ENCODE data around the gene ATP8B1.

The ATP8B1 gene

GRCh38 chr18:57754577-57755338 lies 48.4 kb downstream of the ATP8B1 start:
- H3K27me3 ChIP-seq (ENCODE audit: control insufficient read depth in 2 of 2, insufficient read depth in 2 of 2, low read length in 2 of 2) = no peaks in the 10 kb centered on the region
- H3K4me1 ChIP-seq (ENCODE audit: control insufficient read depth in 2 of 2, insufficient read depth in 2 of 2, low read length in 2 of 2) = peaks cover 7 to 24% of the 10 kb centered on the region in 2 donors
- peaks cover 10% of the 10 kb centered on the region in 2 donors for H3K36me3 ChIP-seq (ENCODE audit: control insufficient read depth in 2 of 2, insufficient read depth in 2 of 2, low read length in 2 of 2)
- H3K9me3 ChIP-seq (ENCODE audit: control insufficient read depth in 2 of 2, low read length in 2 of 2) = no peaks in the 10 kb centered on the region
- no peak overlapping the region for H3K27ac ChIP-seq (ENCODE audit: low read depth in 2 of 2, low read length in 2 of 2)
- H3K9ac ChIP-seq (ENCODE audit: low read depth in 1 of 2, low read length in 2 of 2) = no peak overlapping the region
- no peak overlapping the region for H3K4me3 ChIP-seq (ENCODE audit: low read length in 2 of 2)

GRCh38 chr18:57753063-57753462 lies 50.1 kb downstream of the ATP8B1 start:
- Histone ChIP-seq H3K9me3 (ENCODE audit: control insufficient read depth in 2 of 2, low read length in 2 of 2) (no peaks in the 10 kb centered on the region), H3K27ac (ENCODE audit: low read depth in 2 of 2, low read length in 2 of 2) (peak overlapping the region; percentile 39 to 64), H3K9ac (ENCODE audit: low read depth in 1 of 2, low read length in 2 of 2) (no peak overlapping the region), H3K36me3 (ENCODE audit: control insufficient read depth in 2 of 2, insufficient read depth in 2 of 2, low read length in 2 of 2) (peaks cover 9 to 10% of the 10 kb centered on the region in 2 donors), H3K4me3 (ENCODE audit: low read length in 2 of 2) (no peak overlapping the region), H3K4me1 (ENCODE audit: control insufficient read depth in 2 of 2, insufficient read depth in 2 of 2, low read length in 2 of 2) (peaks cover 15 to 39% of the 10 kb centered on the region in 2 donors), H3K27me3 (ENCODE audit: control insufficient read depth in 2 of 2, insufficient read depth in 2 of 2, low read length in 2 of 2) (no peaks in the 10 kb centered on the region)

DNA sequence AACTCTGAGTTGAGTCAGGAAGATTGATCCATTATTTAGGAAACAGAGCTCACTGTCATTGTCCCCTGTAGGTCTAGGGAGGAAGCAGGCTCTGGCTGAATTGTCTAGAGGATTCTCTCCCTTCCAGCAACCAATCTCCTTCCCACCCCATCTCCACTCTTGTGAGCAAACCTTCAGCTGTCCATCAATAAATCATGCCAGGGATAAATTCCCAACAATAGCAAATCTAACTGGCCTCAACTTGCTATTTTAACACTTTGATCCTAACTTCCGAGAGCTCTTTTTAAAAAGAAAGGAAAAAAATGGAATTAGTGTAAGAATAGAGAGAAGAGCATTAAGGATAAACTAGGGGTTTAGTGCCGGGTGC lies 53.5 kb downstream of the ATP8B1 start:
- no peak overlapping the region for H3K9ac ChIP-seq (ENCODE audit: low read depth in 1 of 2, low read length in 2 of 2)
- peaks cover 19 to 51% of the 10 kb centered on the region in 2 donors for H3K4me1 ChIP-seq (ENCODE audit: control insufficient read depth in 2 of 2, insufficient read depth in 2 of 2, low read length in 2 of 2)
- no peak overlapping the region for H3K4me3 ChIP-seq (ENCODE audit: low read length in 2 of 2)
- H3K27me3 ChIP-seq (ENCODE audit: control insufficient read depth in 2 of 2, insufficient read depth in 2 of 2, low read length in 2 of 2) = no peaks in the 10 kb centered on the region
- H3K27ac ChIP-seq (ENCODE audit: low read depth in 2 of 2, low read length in 2 of 2) = peak overlapping the region; percentile 39 to 44
- H3K9me3 ChIP-seq (ENCODE audit: control insufficient read depth in 2 of 2, low read length in 2 of 2) = no peaks in the 10 kb centered on the region
- H3K36me3 ChIP-seq (ENCODE audit: control insufficient read depth in 2 of 2, insufficient read depth in 2 of 2, low read length in 2 of 2) = peaks cover 4 to 6% of the 10 kb centered on the region in 2 donors

GRCh38 chr18:57748770-57749603 lies 54.1 kb downstream of the ATP8B1 start:
- Histone ChIP-seq H3K4me1 (ENCODE audit: control insufficient read depth in 2 of 2, insufficient read depth in 2 of 2, low read length in 2 of 2) (peaks cover 19 to 53% of the 10 kb centered on the region in 2 donors), H3K9ac (ENCODE audit: low read depth in 1 of 2, low read length in 2 of 2) (peak overlapping the region in 1 of 2 donors; percentile 21), H3K27ac (ENCODE audit: low read depth in 2 of 2, low read length in 2 of 2) (peak overlapping the region; percentile 39 to 44), H3K9me3 (ENCODE audit: control insufficient read depth in 2 of 2, low read length in 2 of 2) (no peaks in the 10 kb centered on the region), H3K27me3 (ENCODE audit: control insufficient read depth in 2 of 2, insufficient read depth in 2 of 2, low read length in 2 of 2) (no peaks in the 10 kb centered on the region), H3K4me3 (ENCODE audit: low read length in 2 of 2) (peak overlapping the region in 1 of 2 donors; percentile 20), H3K36me3 (ENCODE audit: control insufficient read depth in 2 of 2, insufficient read depth in 2 of 2, low read length in 2 of 2) (peaks cover 4 to 6% of the 10 kb centered on the region in 2 donors)

DNA sequence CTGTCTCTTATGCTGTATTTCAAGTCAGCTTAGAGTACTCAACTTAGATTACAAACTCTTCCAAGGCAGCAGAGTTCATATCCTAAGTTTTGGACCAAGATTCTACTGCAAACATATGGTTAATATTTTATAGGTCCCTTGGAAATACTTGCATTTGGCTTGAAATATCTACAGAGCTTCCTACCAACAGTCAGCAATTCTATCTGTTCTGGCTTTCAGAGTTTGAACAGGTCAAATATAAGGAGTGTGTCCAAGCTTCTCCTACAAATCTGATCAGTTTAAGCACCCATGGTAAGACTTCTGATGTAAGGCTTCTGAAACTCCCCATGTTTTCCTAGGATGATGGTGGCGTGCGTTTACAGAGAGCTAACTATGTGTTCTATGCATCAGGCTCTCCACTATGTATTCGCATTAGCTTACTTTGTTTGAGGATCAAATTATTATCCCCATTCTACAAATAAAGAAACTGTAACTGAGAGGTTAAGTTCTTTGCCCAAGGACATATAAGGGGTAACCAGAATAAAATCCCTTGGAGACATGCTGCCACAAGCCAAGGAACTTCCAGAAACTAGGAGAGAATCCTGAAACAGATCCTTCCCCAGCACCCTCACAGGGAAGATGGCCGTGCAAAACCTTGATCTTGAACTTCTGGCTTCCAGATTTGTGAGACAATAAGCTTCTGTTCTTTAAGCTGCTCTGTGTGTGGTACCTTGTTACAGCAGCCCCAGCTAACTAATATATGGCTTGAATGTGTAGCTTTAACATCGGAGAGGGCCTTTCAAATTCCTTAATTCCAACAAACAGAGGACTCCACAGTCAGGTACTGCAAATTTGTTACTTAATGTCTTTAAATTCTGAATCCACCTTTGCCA lies 55.1 kb downstream of the ATP8B1 start:
- H3K27ac ChIP-seq (ENCODE audit: low read depth in 2 of 2, low read length in 2 of 2) = peak overlapping the region; percentile 20 to 38
- peaks cover 4 to 6% of the 10 kb centered on the region in 2 donors for H3K36me3 ChIP-seq (ENCODE audit: control insufficient read depth in 2 of 2, insufficient read depth in 2 of 2, low read length in 2 of 2)
- H3K4me3 ChIP-seq (ENCODE audit: low read length in 2 of 2) = peak overlapping the region in 1 of 2 donors; percentile 0
- no peaks in the 10 kb centered on the region for H3K27me3 ChIP-seq (ENCODE audit: control insufficient read depth in 2 of 2, insufficient read depth in 2 of 2, low read length in 2 of 2)
- H3K9me3 ChIP-seq (ENCODE audit: control insufficient read depth in 2 of 2, low read length in 2 of 2) = no peaks in the 10 kb centered on the region
- H3K4me1 ChIP-seq (ENCODE audit: control insufficient read depth in 2 of 2, insufficient read depth in 2 of 2, low read length in 2 of 2) = peaks cover 26 to 61% of the 10 kb centered on the region in 2 donors
- H3K9ac ChIP-seq (ENCODE audit: low read depth in 1 of 2, low read length in 2 of 2) = peak overlapping the region in 1 of 2 donors; percentile 21

DNA sequence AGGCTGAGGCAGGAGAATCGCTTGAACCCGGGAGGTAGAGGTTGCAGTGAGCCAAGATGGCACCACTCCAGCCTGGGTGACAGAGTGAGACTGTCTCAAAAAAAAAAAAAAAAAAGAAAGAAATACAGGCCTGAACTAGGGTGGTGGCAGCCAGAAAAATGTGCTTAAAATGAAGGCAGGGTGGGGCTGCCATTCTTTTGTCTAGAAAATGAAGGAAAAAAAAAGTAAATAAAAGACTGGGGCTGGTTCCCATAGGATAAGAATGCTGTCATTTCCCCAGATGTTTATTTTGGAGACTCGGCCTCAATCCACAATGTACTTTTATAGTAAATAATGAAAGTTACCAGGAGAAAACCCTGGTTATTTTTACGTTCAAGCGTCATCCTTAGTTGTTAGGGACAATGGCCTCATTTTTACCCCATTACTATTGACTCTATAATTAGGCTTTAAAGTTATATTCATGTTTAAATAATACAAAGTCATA lies 58.9 kb downstream of the ATP8B1 start:
- Histone ChIP-seq H3K4me1 (ENCODE audit: control insufficient read depth in 2 of 2, insufficient read depth in 2 of 2, low read length in 2 of 2) (peaks cover 17 to 48% of the 10 kb centered on the region in 2 donors), H3K36me3 (ENCODE audit: control insufficient read depth in 2 of 2, insufficient read depth in 2 of 2, low read length in 2 of 2) (peaks cover 0 to 4% of the 10 kb centered on the region in 2 donors), H3K27me3 (ENCODE audit: control insufficient read depth in 2 of 2, insufficient read depth in 2 of 2, low read length in 2 of 2) (no peaks in the 10 kb centered on the region), H3K9ac (ENCODE audit: low read depth in 1 of 2, low read length in 2 of 2) (no peak overlapping the region), H3K27ac (ENCODE audit: low read depth in 2 of 2, low read length in 2 of 2) (peak overlapping the region; percentile 26 to 38), H3K9me3 (ENCODE audit: control insufficient read depth in 2 of 2, low read length in 2 of 2) (no peaks in the 10 kb centered on the region), H3K4me3 (ENCODE audit: low read length in 2 of 2) (no peak overlapping the region)

DNA sequence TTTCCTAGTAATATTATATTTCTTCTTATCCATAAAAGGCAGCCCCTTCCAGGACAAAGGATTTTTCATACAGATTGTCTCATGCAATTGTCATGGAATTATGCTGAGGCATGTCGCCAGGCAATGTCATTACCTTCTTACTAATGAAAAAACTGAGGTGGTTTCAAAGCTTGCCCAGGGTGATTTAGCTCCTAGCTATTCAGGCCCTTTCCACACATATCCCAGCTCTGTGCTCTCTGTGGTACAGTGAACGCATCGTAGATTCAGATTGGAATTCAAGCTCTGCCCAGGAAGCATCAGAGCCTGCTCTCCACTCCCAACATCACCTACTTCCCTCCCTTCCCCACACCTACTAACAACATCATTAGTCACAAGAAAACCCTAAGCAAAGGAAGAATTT lies 60.1 kb downstream of the ATP8B1 start:
- H3K9ac ChIP-seq (ENCODE audit: low read depth in 1 of 2, low read length in 2 of 2) = no peak overlapping the region
- H3K36me3 ChIP-seq (ENCODE audit: control insufficient read depth in 2 of 2, insufficient read depth in 2 of 2, low read length in 2 of 2) = peaks cover 0 to 4% of the 10 kb centered on the region in 2 donors
- H3K4me3 ChIP-seq (ENCODE audit: low read length in 2 of 2) = no peak overlapping the region
- H3K9me3 ChIP-seq (ENCODE audit: control insufficient read depth in 2 of 2, low read length in 2 of 2) = no peaks in the 10 kb centered on the region
- peak overlapping the region; percentile 32 to 53 for H3K27ac ChIP-seq (ENCODE audit: low read depth in 2 of 2, low read length in 2 of 2)
- H3K4me1 ChIP-seq (ENCODE audit: control insufficient read depth in 2 of 2, insufficient read depth in 2 of 2, low read length in 2 of 2) = peaks cover 13 to 40% of the 10 kb centered on the region in 2 donors
- H3K27me3 ChIP-seq (ENCODE audit: control insufficient read depth in 2 of 2, insufficient read depth in 2 of 2, low read length in 2 of 2) = no peaks in the 10 kb centered on the region

- Histone ChIP-seq H3K9ac (ENCODE audit: low read depth in 1 of 2, low read length in 2 of 2) (no peak overlapping the region), H3K4me1 (ENCODE audit: control insufficient read depth in 2 of 2, insufficient read depth in 2 of 2, low read length in 2 of 2) (peaks cover 9 to 36% of the 10 kb centered on the region in 2 donors)
These were observed 61.8 kb downstream of the ATP8B1 start for GRCh38 chr18:57741273-57741672.

DNA sequence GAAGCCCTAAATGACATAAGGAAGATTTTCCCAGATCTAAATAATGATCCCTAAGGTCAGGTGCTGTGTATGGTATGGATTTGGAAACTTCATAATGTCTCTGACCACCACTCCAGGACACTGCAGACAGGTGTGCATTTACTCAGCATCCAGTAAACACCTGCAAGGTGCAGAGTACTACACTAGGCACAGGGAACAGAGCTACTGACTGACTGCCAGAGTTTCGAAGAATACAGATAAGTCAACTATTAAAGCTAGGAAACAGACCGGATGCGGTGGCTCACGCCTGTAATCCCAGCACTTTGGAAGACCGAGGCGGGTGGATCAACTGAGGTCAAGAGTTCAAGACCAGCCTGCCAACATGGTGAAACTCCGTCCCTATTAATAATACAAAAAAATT lies 65.0 kb downstream of the ATP8B1 start:
- Histone ChIP-seq H3K27me3 (ENCODE audit: control insufficient read depth in 2 of 2, insufficient read depth in 2 of 2, low read length in 2 of 2) (no peaks in the 10 kb centered on the region), H3K27ac (ENCODE audit: low read depth in 2 of 2, low read length in 2 of 2) (peak overlapping the region in 1 of 2 donors; percentile 37), H3K4me1 (ENCODE audit: control insufficient read depth in 2 of 2, insufficient read depth in 2 of 2, low read length in 2 of 2) (peaks cover 4 to 22% of the 10 kb centered on the region in 2 donors), H3K9ac (ENCODE audit: low read depth in 1 of 2, low read length in 2 of 2) (no peak overlapping the region), H3K4me3 (ENCODE audit: low read length in 2 of 2) (no peak overlapping the region), H3K9me3 (ENCODE audit: control insufficient read depth in 2 of 2, low read length in 2 of 2) (no peaks in the 10 kb centered on the region), H3K36me3 (ENCODE audit: control insufficient read depth in 2 of 2, insufficient read depth in 2 of 2, low read length in 2 of 2) (no peaks in the 10 kb centered on the region)

More at GRCh38 chr18:57741273-57741672, 61.8 kb downstream of the ATP8B1 start:
- Histone ChIP-seq H3K4me3 (ENCODE audit: low read length in 2 of 2) (no peak overlapping the region), H3K27ac (ENCODE audit: low read depth in 2 of 2, low read length in 2 of 2) (peak overlapping the region in 1 of 2 donors; percentile 54), H3K36me3 (ENCODE audit: control insufficient read depth in 2 of 2, insufficient read depth in 2 of 2, low read length in 2 of 2) (no peaks in the 10 kb centered on the region), H3K9me3 (ENCODE audit: control insufficient read depth in 2 of 2, low read length in 2 of 2) (no peaks in the 10 kb centered on the region), H3K27me3 (ENCODE audit: control insufficient read depth in 2 of 2, insufficient read depth in 2 of 2, low read length in 2 of 2) (no peaks in the 10 kb centered on the region)

All from mucosa of rectum (tissue), 2 donors.